ENCODE data around the gene SLC16A10. TPM values are rescaled to one million over a fixed set of nuclear protein-coding genes. Genes with fewer than 3 reads are reported as not detected.

Gene SLC16A10
- polyA plus RNA-seq, 1 experiment: not detected

DNA sequence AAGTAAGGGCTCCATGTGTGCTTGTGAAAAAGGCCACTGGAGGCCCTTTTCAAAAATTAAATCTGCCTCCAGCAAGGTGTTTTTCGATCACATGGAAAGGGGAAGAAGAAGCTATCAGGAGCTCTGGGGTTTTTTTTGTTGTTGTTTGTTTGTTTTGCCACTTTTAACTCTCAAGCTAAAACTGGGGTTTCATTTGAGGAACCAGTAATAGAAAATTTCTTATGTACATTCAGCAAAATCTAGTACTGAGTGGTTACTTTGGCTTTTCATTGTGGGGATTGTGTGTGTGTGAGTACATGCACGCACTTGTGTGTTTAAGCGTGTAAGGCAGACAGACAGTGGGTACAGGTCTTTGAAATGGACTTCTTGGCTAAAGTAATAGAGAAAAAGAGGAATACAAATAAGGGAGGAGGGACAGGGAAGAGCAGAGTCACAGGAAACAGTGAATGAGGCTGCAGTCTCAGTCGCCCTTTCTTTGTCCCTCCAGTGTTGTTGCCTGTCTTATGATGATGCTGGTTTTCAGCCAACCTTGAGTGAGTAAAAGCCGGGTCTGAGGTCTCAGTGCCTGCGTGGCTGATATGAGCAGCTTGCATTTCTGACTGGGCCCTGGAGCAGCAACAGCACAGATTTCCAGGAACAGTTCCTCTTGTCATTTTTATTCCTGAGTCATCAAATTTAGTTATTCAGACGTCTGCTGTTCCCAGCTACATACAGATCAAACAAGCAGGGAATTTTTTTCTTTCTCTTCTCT lies 26.2 kb downstream of the SLC16A10 start:
- no peaks in the 10 kb centered on the region for H3K36me3 ChIP-seq (ENCODE audit: control insufficient read depth, insufficient read depth, low read length)
- ChIA-PET CTCF (no interaction called here), POLR2A (no interaction called here)
- TF ChIP-seq, protein P1, sequence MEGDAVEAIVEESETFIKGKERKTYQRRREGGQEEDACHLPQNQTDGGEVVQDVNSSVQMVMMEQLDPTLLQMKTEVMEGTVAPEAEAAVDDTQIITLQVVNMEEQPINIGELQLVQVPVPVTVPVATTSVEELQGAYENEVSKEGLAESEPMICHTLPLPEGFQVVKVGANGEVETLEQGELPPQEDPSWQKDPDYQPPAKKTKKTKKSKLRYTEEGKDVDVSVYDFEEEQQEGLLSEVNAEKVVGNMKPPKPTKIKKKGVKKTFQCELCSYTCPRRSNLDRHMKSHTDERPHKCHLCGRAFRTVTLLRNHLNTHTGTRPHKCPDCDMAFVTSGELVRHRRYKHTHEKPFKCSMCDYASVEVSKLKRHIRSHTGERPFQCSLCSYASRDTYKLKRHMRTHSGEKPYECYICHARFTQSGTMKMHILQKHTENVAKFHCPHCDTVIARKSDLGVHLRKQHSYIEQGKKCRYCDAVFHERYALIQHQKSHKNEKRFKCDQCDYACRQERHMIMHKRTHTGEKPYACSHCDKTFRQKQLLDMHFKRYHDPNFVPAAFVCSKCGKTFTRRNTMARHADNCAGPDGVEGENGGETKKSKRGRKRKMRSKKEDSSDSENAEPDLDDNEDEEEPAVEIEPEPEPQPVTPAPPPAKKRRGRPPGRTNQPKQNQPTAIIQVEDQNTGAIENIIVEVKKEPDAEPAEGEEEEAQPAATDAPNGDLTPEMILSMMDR (IDR thresholded peaks at IDR 0.05; ENCODE audit: insufficient read depth, low read depth, low read length): no peak
- no peak overlapping the region for H3K4me3 ChIP-seq (ENCODE audit: low read depth, low read length)
- H3K27me3 ChIP-seq (ENCODE audit: control insufficient read depth, insufficient read depth, low read length): peaks cover 1% of the 10 kb centered on the region; the same call in 1 of the 2 replicates
- no peak for DNase-seq (ENCODE audit: low read depth)

DNA sequence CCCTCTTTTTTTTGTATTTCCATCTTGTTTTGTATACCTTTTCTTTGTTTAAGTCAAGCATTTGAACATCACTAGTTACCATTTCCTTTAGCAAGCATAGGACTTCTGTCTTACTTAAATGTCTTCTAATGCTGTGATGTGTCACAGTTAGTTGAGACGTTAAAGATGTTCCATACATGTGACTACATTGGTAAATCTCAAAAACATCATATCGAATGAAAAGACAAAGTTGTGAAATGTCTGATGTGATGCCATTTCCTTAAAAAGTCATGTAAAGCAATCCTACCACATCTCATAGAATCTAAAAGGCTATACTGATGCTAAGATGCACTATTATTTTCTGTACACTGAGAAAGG lies 26.8 kb downstream of the SLC16A10 start:
- POLR2A ChIA-PET: no interaction called here
- CTCF ChIA-PET: no interaction called here
- no peak overlapping the region for H3K4me3 ChIP-seq (ENCODE audit: low read depth, low read length)
- TF ChIP-seq, protein P1 (IDR thresholded peaks at IDR 0.05; ENCODE audit: insufficient read depth, low read depth, low read length): no peak
- peaks cover 1% of the 10 kb centered on the region; the same call in 1 of the 2 replicates for H3K27me3 ChIP-seq (ENCODE audit: control insufficient read depth, insufficient read depth, low read length)
- DNase-seq (ENCODE audit: low read depth): no peak
- no peaks in the 10 kb centered on the region for H3K36me3 ChIP-seq (ENCODE audit: control insufficient read depth, insufficient read depth, low read length)

DNA sequence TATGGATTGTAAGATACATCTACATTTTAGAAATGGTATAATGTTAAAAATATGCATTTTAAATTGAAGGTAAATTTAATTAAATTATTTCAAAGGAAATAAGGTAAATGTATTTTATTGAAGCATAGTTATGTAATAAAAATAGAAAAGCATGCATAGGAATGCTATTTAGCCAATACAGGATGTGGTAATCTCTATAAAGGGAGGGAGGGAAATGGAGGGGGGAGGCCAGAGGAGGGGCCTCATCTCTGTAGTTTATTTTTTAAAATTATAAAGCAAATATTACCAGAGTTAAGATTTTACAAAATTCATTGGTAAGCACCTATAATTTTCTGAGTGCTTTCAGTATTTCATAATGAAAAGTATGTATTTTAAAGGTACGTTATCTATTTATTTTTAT lies 27.2 kb downstream of the SLC16A10 start:
- TF ChIP-seq, protein P1 (IDR thresholded peaks at IDR 0.05; ENCODE audit: insufficient read depth, low read depth, low read length): no peak
- H3K27me3 ChIP-seq (ENCODE audit: control insufficient read depth, insufficient read depth, low read length): peaks cover 1% of the 10 kb centered on the region; the same call in 1 of the 2 replicates
- ChIA-PET POLR2A (no interaction called here), CTCF (no interaction called here)
- H3K36me3 ChIP-seq (ENCODE audit: control insufficient read depth, insufficient read depth, low read length): no peaks in the 10 kb centered on the region
- no peak overlapping the region for H3K4me3 ChIP-seq (ENCODE audit: low read depth, low read length)
- no peak for DNase-seq (ENCODE audit: low read depth)

DNA sequence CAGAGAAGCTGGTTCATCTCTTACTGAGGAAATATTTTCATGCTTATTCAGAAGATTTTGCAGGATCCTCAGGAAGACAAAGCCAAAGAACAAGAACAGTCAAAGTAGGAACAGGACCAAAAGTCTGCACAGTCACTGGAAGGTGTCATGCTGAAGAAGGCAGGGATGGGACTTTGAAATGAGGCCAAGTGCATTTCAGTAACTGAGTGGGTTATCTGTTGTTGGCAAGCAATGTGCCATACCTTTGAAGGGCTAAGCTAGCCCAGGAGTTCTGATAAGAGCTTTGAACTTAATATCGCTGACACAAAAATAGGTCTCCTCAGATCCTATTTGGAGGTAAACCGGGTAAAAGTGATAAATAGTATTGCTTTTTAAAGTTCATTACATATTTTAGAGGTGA lies 31.5 kb downstream of the SLC16A10 start:
- H3K36me3 ChIP-seq (ENCODE audit: control insufficient read depth, insufficient read depth, low read length): no peaks in the 10 kb centered on the region
- no peak for DNase-seq (ENCODE audit: low read depth)
- TF ChIP-seq, protein P1 (IDR thresholded peaks at IDR 0.05; ENCODE audit: insufficient read depth, low read depth, low read length): no peak
- H3K27me3 ChIP-seq (ENCODE audit: control insufficient read depth, insufficient read depth, low read length): peaks cover 2% of the 10 kb centered on the region
- CTCF ChIA-PET: no interaction called here
- POLR2A ChIA-PET: no interaction called here
- H3K4me3 ChIP-seq (ENCODE audit: low read depth, low read length): no peak overlapping the region

DNA sequence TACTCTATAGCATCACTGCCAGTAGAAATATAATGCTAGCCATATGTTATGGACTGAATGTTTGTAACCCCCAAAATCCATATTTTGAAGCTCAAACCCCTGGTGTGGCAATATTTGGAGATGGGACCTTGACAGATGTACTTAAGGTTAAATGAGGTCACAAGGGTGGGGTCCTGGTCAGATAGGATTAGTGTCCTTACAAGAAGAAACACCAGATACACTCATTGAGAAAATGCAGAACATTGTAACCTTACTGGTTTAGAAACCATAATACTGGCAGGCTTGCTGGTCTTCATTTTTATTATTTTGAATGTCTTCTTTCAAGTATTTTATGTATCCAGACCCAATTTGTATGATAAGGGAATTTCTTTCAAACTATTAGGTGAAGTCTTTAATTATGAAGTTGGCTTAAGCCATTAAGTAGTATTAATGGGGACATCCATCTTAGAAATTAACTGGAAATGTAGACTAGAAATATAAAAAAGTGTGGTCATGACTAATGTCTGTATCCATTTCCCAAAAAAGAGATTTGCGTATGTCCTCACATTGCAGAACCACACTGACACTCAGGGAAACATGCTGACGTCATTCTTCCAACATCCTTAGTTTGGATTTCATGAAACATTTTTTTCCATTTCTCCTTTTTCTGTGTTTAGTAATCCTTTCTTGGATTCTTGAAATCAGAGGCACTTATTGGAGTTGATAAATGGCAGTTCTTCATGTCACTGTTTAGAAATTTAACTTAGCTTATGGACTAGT lies 32.4 kb downstream of the SLC16A10 start:
- ChIA-PET POLR2A (no interaction called here), CTCF (no interaction called here)
- Histone ChIP-seq H3K27me3 (ENCODE audit: control insufficient read depth, insufficient read depth, low read length) (peaks cover 2% of the 10 kb centered on the region), H3K36me3 (ENCODE audit: control insufficient read depth, insufficient read depth, low read length) (no peaks in the 10 kb centered on the region), H3K4me3 (ENCODE audit: low read depth, low read length) (no peak overlapping the region)
- TF ChIP-seq, protein P1 (IDR thresholded peaks at IDR 0.05; ENCODE audit: insufficient read depth, low read depth, low read length): no peak
- no peak for DNase-seq (ENCODE audit: low read depth)

All from BJ (cell line).